Activated naive CD4-positive, alpha-beta T cell treated with anti-CD3 and anti-CD28 coated beads, Interleukin-2, amount 10 ng/mL, durations not matched to agents 5 hours and 36 hours (primary cell): Measurements from ENCODE around the gene GPC2. TPM values are rescaled to one million over a fixed set of nuclear protein-coding genes. Genes with fewer than 3 reads are reported as not detected.

Experiments used
- microRNA-seq: library from miRNA; unstranded; fragments of <30 nt; microRNA quantifications from one replicate; pipeline ENCODE4 v1.2.0, GENCODE V29; 2022; ENCODE audit warnings: borderline microRNAs expressed, borderline replicate concordance
- total RNA-seq, 2 experiments: library from RNA; stranded (reverse); gene quantifications; one replicate each; pipeline ENCODE4 v1.2.3, GENCODE V29; 2021

Gene GPC2
- 10 to 100 TPM; 15.6 to 15.7 TPM for total RNA-seq

GRCh38 chr7:100177045-100178001 is at the start of gene GPC2, which contains the start of gene STAG3:
Gene GPC2 (minus strand): TSS chr7:100177381. CDS start chr7:100177199, 182 bp downstream.
Gene STAG3 (plus strand): TSS chr7:100177918. CDS start chr7:100180557, 2,639 bp downstream.

GRCh38 chr7:100219801-100220585 is 42.8 kb upstream of the GPC2 start, which contains the start of gene PVRIG:
Gene PVRIG (plus strand): TSS chr7:100219949. CDS start chr7:100219971, 22 bp downstream.

GRCh38 chr7:100158229-100159098 is 18.7 kb downstream of the GPC2 start, which contains the start of gene TRAPPC14:
Gene TRAPPC14 (minus strand): TSS chr7:100158723. CDS start chr7:100158499, 224 bp downstream.

GRCh38 chr7:100148559-100149328 is 28.4 kb downstream of the GPC2 start, which contains the start of gene LAMTOR4:
Gene LAMTOR4 (plus strand): TSS chr7:100148918. CDS start chr7:100148973, 55 bp downstream.

GRCh38 chr7:100126931-100127865 is 50.0 kb downstream of the GPC2 start, which contains the start of gene MBLAC1:
Gene MBLAC1 (plus strand): TSS chr7:100126967. CDS start chr7:100127396, 429 bp downstream.

Small RNA genes lying within 50 kb of the gene (microRNA-seq; reads per million reads assigned to microRNA genes)
- gene MIR4658: not detected

Other genes with a start within 250 kb of the GPC2 start
- gene GJC3, start 247.8 kb downstream of the GPC2 start, total RNA-seq: not detected
- not detected for gene AZGP1, start 201.3 kb downstream of the GPC2 start, total RNA-seq
- 10 to 100 TPM; 61.8 to 68.2 TPM for gene ZKSCAN1, start 161.8 kb downstream of the GPC2 start, total RNA-seq
- 1 to 10 TPM; 6.7 to 7.3 TPM for gene ZSCAN21, start 127.6 kb downstream of the GPC2 start, total RNA-seq
- 10 to 100 TPM; 21.2 to 23.0 TPM for gene ZNF3, start 95.7 kb downstream of the GPC2 start, total RNA-seq
- gene COPS6, start 88.4 kb downstream of the GPC2 start, total RNA-seq: 10 to 100 TPM; 67.0 to 69.1 TPM
- gene MCM7, start 76.0 kb downstream of the GPC2 start, total RNA-seq: 100 to 1,000 TPM; 219 to 229 TPM
- 10 to 100 TPM; 12.0 to 13.8 TPM for gene AP4M1, start 75.7 kb downstream of the GPC2 start, total RNA-seq
- 10 to 100 TPM; 49.0 to 53.3 TPM for gene TAF6, start 58.0 kb downstream of the GPC2 start, total RNA-seq
- gene CNPY4, start 57.7 kb downstream of the GPC2 start, total RNA-seq: 10 to 100 TPM; 35.7 to 40.9 TPM
- 1 to 10 TPM; 3.0 to 4.3 TPM for gene MBLAC1, start 50.4 kb downstream of the GPC2 start, total RNA-seq
- 100 to 1,000 TPM; 170 to 180 TPM for gene LAMTOR4, start 28.5 kb downstream of the GPC2 start, total RNA-seq
- gene TRAPPC14, start 18.7 kb downstream of the GPC2 start, total RNA-seq: 10 to 100 TPM; 52.0 to 52.2 TPM
- gene GAL3ST4, start 8.8 kb downstream of the GPC2 start, total RNA-seq: 10 to 100 TPM; 14.8 to 14.9 TPM
- gene STAG3, start 537 bp upstream of the GPC2 start, total RNA-seq: 10 to 100 TPM; 15.7 to 16.1 TPM
- gene PVRIG, start 42.6 kb upstream of the GPC2 start, total RNA-seq: 10 to 100 TPM; 70.9 to 72.5 TPM
- gene SPDYE3, start 130.3 kb upstream of the GPC2 start, total RNA-seq: not detected
- gene PILRB, start 180.7 kb upstream of the GPC2 start, total RNA-seq: 10 to 100 TPM; 48.7 to 49.8 TPM
- gene PILRA, start 196.1 kb upstream of the GPC2 start, total RNA-seq: 1 to 10 TPM; 2.6 to 3.9 TPM